ENCODE data around the gene PEX19.

GRCh38 chr1:160247053-160247452 lies 37.9 kb downstream of the PEX19 start:
- no peak for TF ChIP-seq POLR2A (IDR thresholded peaks at IDR 0.05)
- no peak for TF ChIP-seq CTCF (IDR thresholded peaks at IDR 0.05)
